HepG2 (cell line): ENCODE results near the gene AJUBA. TPM values are rescaled to one million over a fixed set of nuclear protein-coding genes. Genes with fewer than 3 reads are reported as not detected.

ENCODE experiments used
- BHLHE40 ChIP-seq: IDR thresholded peaks from 2 replicates; pipeline ENCODE4 v1.6.1; 2011; ENCODE audit warnings: low read length, improper control_type of control experiment
- FOXA3 ChIP-seq: IDR thresholded peaks from 2 replicates; pipeline ENCODE4 v1.6.1; 2016; ENCODE audit warnings: missing genetic modification reagents, missing compliant biosample characterization
- FOXO1 ChIP-seq: sonication (generic); formaldehyde crosslinking; IDR thresholded peaks from 2 replicates; pipeline ENCODE4 v1.4.0; 2020; ENCODE audit warnings: missing genetic modification reagents
- IRF2 ChIP-seq: IDR thresholded peaks from 2 replicates; pipeline ENCODE4 v1.6.1; 2018; ENCODE audit warnings: missing genetic modification reagents, missing compliant biosample characterization
- KAT8 ChIP-seq: IDR thresholded peaks from 2 replicates; pipeline ENCODE4 v1.6.1; 2016; ENCODE audit warnings: missing genetic modification reagents, missing compliant biosample characterization
- KDM5A ChIP-seq: fragments of 200-600 bp; sonication (generic); IDR thresholded peaks from 2 replicates; pipeline ENCODE4 v1.7.0; 2018; ENCODE audit warnings: antibody characterized with exemption, mild to moderate bottlenecking, low read length, borderline replicate concordance
- NFE2 ChIP-seq: sonication (generic); formaldehyde crosslinking; IDR thresholded peaks from 2 replicates; pipeline ENCODE4 v1.4.0; 2020; ENCODE audit warnings: missing genetic modification reagents
- RERE ChIP-seq: IDR thresholded peaks from 2 replicates; pipeline ENCODE4 v1.6.1; 2016; ENCODE audit warnings: low read depth, missing genetic modification reagents, missing compliant biosample characterization
- ZBTB40 ChIP-seq, 2 experiments: fragments of 450-650 bp in 1 of 2; sonication (generic) in 1 of 2; formaldehyde crosslinking in 1 of 2; IDR thresholded peaks; 2 replicates each; pipeline versions ENCODE4 v1.6.1 to v1.8.0; 2016 to 2022; ENCODE audit warnings: antibody characterized with exemption in 1 of 2, mild to moderate bottlenecking in 1 of 2, missing genetic modification reagents in 1 of 2
- ZNF160 ChIP-seq: sonication (generic); formaldehyde crosslinking; IDR thresholded peaks from 2 replicates; pipeline ENCODE4 v1.8.0; 2022; ENCODE audit warnings: mild to moderate bottlenecking, inconsistent platforms, missing genetic modification reagents
- ZNF598 ChIP-seq: sonication (generic); formaldehyde crosslinking; IDR thresholded peaks from 2 replicates; pipeline ENCODE4 v1.5.1; 2020; ENCODE audit warnings: mild to moderate bottlenecking, missing genetic modification reagents, borderline replicate concordance
- ZNF710 ChIP-seq: sonication (generic); formaldehyde crosslinking; IDR thresholded peaks from 2 replicates; pipeline ENCODE4 v1.5.0; 2020; ENCODE audit warnings: mild to moderate bottlenecking, missing genetic modification reagents, borderline replicate concordance
- ZNF879 ChIP-seq: sonication (generic); formaldehyde crosslinking; IDR thresholded peaks from 2 replicates; pipeline ENCODE4 v1.8.1; 2023; ENCODE audit warnings: missing genetic modification reagents
- polyA plus RNA-seq, 8 experiments: library from polyadenylated mRNA; depleted of rRNA in 3 of 8; stranded (reverse) in 7 of 8; unstranded in 1 of 8; fragments of >200 nt; fragmentation: Illumina TruSeq in 4 of 8; extraction: Trizol in 4 of 8; gene quantifications; 2 replicates each; pipeline versions ENCODE4 v1.2.1 to v1.2.3, GENCODE V29; 2011 to 2016; ENCODE audit warnings: low read depth in 4 of 8, missing spikeins in 1 of 8, mixed read lengths in 1 of 8; ENCODE audit not compliant: insufficient read depth in 1 of 8
- total RNA-seq, 5 experiments: library from RNA; depleted of rRNA; stranded (reverse); fragments of >200 nt; fragmentation: Illumina TruSeq; extraction: Trizol; gene quantifications; 2 replicates each; pipeline ENCODE4 v1.2.3, GENCODE V29; 2016; ENCODE audit warnings: low read depth in 1 of 5

AJUBA gene
- total and polyA plus RNA-seq, 2 of the 13 experiments (the other 11 are each of a cell fraction or from before 2014, with no cell fraction given): 157 to 241 TPM

- TF ChIP-seq ZBTB40 (IDR thresholded peaks at IDR 0.05): no peak
- no peak for TF ChIP-seq ZBTB40 (CRISPR knock-in tag; IDR thresholded peaks at IDR 0.05)
- no peak for TF ChIP-seq ZNF160 (CRISPR knock-in tag)
- TF ChIP-seq KAT8 (CRISPR knock-in tag): peak; percentile 62; the same call in 1 of the 2 replicates
- TF ChIP-seq ZNF710 (CRISPR knock-in tag): no peak
- TF ChIP-seq FOXO1 (CRISPR knock-in tag): 0 out of 2 replicates have a peak, but pooled peaks have one; percentile 59
- TF ChIP-seq ZNF879 (CRISPR knock-in tag): no peak
- TF ChIP-seq KDM5A: no peak
- TF ChIP-seq BHLHE40: no peak
- TF ChIP-seq FOXA3: peak; percentile 44; the same call in 1 of the 2 replicates
- TF ChIP-seq ZNF598 (CRISPR knock-in tag): no peak
- TF ChIP-seq RERE (CRISPR knock-in tag): no peak
- no peak for TF ChIP-seq NFE2 (CRISPR knock-in tag)
- TF ChIP-seq IRF2 (CRISPR knock-in tag): peak; percentile 88
Observed at GRCh38 chr14:22986508-22987054, 4.2 kb upstream of the AJUBA start (continued).
